ENCODE measurements around the gene BCL11B. TPM values are rescaled to one million over a fixed set of nuclear protein-coding genes. Genes with fewer than 3 reads are reported as not detected.

The BCL11B gene
- total and polyA plus RNA-seq, 2 of the 8 experiments (the other 6 are each of a cell fraction or from before 2014, with no cell fraction given) = 0.63 to 5.9 TPM

- TF ChIP-seq, protein P1, sequence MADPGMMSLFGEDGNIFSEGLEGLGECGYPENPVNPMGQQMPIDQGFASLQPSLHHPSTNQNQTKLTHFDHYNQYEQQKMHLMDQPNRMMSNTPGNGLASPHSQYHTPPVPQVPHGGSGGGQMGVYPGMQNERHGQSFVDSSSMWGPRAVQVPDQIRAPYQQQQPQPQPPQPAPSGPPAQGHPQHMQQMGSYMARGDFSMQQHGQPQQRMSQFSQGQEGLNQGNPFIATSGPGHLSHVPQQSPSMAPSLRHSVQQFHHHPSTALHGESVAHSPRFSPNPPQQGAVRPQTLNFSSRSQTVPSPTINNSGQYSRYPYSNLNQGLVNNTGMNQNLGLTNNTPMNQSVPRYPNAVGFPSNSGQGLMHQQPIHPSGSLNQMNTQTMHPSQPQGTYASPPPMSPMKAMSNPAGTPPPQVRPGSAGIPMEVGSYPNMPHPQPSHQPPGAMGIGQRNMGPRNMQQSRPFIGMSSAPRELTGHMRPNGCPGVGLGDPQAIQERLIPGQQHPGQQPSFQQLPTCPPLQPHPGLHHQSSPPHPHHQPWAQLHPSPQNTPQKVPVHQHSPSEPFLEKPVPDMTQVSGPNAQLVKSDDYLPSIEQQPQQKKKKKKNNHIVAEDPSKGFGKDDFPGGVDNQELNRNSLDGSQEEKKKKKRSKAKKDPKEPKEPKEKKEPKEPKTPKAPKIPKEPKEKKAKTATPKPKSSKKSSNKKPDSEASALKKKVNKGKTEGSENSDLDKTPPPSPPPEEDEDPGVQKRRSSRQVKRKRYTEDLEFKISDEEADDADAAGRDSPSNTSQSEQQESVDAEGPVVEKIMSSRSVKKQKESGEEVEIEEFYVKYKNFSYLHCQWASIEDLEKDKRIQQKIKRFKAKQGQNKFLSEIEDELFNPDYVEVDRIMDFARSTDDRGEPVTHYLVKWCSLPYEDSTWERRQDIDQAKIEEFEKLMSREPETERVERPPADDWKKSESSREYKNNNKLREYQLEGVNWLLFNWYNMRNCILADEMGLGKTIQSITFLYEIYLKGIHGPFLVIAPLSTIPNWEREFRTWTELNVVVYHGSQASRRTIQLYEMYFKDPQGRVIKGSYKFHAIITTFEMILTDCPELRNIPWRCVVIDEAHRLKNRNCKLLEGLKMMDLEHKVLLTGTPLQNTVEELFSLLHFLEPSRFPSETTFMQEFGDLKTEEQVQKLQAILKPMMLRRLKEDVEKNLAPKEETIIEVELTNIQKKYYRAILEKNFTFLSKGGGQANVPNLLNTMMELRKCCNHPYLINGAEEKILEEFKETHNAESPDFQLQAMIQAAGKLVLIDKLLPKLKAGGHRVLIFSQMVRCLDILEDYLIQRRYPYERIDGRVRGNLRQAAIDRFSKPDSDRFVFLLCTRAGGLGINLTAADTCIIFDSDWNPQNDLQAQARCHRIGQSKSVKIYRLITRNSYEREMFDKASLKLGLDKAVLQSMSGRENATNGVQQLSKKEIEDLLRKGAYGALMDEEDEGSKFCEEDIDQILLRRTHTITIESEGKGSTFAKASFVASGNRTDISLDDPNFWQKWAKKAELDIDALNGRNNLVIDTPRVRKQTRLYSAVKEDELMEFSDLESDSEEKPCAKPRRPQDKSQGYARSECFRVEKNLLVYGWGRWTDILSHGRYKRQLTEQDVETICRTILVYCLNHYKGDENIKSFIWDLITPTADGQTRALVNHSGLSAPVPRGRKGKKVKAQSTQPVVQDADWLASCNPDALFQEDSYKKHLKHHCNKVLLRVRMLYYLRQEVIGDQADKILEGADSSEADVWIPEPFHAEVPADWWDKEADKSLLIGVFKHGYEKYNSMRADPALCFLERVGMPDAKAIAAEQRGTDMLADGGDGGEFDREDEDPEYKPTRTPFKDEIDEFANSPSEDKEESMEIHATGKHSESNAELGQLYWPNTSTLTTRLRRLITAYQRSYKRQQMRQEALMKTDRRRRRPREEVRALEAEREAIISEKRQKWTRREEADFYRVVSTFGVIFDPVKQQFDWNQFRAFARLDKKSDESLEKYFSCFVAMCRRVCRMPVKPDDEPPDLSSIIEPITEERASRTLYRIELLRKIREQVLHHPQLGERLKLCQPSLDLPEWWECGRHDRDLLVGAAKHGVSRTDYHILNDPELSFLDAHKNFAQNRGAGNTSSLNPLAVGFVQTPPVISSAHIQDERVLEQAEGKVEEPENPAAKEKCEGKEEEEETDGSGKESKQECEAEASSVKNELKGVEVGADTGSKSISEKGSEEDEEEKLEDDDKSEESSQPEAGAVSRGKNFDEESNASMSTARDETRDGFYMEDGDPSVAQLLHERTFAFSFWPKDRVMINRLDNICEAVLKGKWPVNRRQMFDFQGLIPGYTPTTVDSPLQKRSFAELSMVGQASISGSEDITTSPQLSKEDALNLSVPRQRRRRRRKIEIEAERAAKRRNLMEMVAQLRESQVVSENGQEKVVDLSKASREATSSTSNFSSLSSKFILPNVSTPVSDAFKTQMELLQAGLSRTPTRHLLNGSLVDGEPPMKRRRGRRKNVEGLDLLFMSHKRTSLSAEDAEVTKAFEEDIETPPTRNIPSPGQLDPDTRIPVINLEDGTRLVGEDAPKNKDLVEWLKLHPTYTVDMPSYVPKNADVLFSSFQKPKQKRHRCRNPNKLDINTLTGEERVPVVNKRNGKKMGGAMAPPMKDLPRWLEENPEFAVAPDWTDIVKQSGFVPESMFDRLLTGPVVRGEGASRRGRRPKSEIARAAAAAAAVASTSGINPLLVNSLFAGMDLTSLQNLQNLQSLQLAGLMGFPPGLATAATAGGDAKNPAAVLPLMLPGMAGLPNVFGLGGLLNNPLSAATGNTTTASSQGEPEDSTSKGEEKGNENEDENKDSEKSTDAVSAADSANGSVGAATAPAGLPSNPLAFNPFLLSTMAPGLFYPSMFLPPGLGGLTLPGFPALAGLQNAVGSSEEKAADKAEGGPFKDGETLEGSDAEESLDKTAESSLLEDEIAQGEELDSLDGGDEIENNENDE (IDR thresholded peaks at IDR 0.05; ENCODE audit: insufficient replicate concordance, low read length) = no peak
- TF ChIP-seq SIRT6 (IDR thresholded peaks at IDR 0.05; ENCODE audit: low read length) (no peak), GTF2F1 (IDR thresholded peaks at IDR 0.05; ENCODE audit: borderline replicate concordance, low read depth, low read length) (no peak), POLR2AphosphoS5 (IDR thresholded peaks at IDR 0.05; ENCODE audit: low read depth, low read length) (no peak)
- TF ChIP-seq, protein P2, sequence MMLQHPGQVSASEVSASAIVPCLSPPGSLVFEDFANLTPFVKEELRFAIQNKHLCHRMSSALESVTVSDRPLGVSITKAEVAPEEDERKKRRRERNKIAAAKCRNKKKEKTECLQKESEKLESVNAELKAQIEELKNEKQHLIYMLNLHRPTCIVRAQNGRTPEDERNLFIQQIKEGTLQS (IDR thresholded peaks at IDR 0.05; ENCODE audit: insufficient read depth, low read depth, low read length) = no peak
Observed at GRCh38 chr14:99257122-99257672, 14.8 kb downstream of the BCL11B start (continued).

Data from H1 (cell line).